Stimulated activated naive B cell treated with anti-CD40 and anti-IgM and Interleukin-4, amounts not matched to agents 10 μg/mL and 1 μg/mL and 100 μg/mL, for 72 hours (primary cell): ENCODE data around the gene ITIH5.
"Not testable (repeated sequence)": the region's sequence is repeated elsewhere in the genome, so short reads cannot be mapped to it uniquely, and the experiment has no call there.

ENCODE experiments used
- ATAC-seq, 2 donors: fragments of 150-1000 bp; cut with Tn5 transposase; replicated peaks; 2 replicates each; pipeline ENCODE4 v1.10.0; 2021; ENCODE audit warnings: moderate library complexity in 1 of 2
- DNase-seq: peaks from one replicate; pipeline ENCODE4 v3.0.0; 2021
- H3K27ac Mint-ChIP-seq: one replicate; pipeline ENCODE4 v1.8.0; 2022; ENCODE audit warnings: mild to moderate bottlenecking, mixed read lengths
- H3K27me3 Mint-ChIP-seq, 2 donors: one replicate each; pipeline ENCODE4 v1.8.0; 2022; ENCODE audit warnings: mixed read lengths in 2 of 2
- H3K36me3 Mint-ChIP-seq, 2 donors: one replicate each; pipeline ENCODE4 v1.8.0; 2022; ENCODE audit warnings: mixed read lengths in 2 of 2, mild to moderate bottlenecking in 1 of 2
- H3K4me1 Mint-ChIP-seq, 2 donors: one replicate each; pipeline ENCODE4 v1.8.0; 2022; ENCODE audit warnings: mixed read lengths in 2 of 2, mild to moderate bottlenecking in 1 of 2
- H3K4me3 Mint-ChIP-seq, 2 donors: one replicate each; pipeline ENCODE4 v1.8.0; 2022; ENCODE audit warnings: mild to moderate bottlenecking in 2 of 2, mixed read lengths in 2 of 2, moderate library complexity in 1 of 2
- H3K9me3 Mint-ChIP-seq, 2 donors: one replicate each; pipeline ENCODE4 v1.8.0; 2022; ENCODE audit warnings: mixed read lengths in 2 of 2, mild to moderate bottlenecking in 1 of 2

Gene ITIH5

DNA sequence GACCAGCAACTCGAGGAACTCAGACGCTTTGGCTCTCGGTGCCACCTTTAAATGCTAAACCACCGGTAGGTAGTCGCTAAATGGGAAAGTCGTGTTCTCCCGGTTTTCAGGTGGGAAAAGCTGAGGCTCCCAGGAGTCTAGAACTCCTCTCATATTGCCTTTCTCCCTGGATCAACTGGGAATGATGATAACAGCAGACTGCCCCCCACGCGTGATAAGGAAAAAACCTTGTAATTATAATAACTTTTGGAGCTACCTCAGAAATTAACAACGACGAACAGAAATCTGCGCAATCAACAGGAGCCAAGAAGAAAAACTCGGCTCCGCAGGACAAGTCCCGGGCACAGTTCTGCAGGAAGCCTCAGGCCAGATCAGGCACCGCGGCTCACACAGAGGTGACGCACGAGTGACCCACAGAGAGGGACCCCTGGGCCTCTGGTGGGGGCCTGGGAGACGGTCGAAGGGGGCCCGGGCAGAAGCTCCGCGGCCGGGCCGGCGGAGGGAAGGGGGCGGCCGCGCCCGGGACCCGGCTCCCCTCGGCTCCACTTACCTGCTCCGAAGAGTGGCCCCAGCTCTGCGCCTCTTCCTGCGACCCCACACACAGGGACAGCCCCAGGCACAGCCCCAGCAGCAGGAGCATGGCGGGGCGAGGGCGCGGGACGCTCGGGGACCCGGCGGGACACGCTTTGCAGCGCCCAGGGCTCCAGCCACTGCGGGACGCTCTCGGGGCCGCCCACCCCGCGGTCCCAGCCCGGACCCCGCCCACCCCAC lies at the start of gene ITIH5:
ITIH5 (minus strand) TSS at position 714 of the 771 bp plus-strand sequence; CDS start at position 640, 74 bp downstream.
- no peaks in the 10 kb centered on the region for H3K9me3 Mint-ChIP-seq
- H3K27ac Mint-ChIP-seq: no peak within 1 kb of the TSS
- peak within 1 kb of the TSS; percentile 77 to 79 for H3K4me3 Mint-ChIP-seq
- no peaks in the 10 kb centered on the region for H3K36me3 Mint-ChIP-seq
- peak; percentile 36 to 43 for ATAC-seq
- peaks cover 50 to 71% of the 10 kb centered on the region in 2 donors for H3K27me3 Mint-ChIP-seq
- no peak for DNase-seq
- H3K4me1 Mint-ChIP-seq: peaks cover 6 to 15% of the 10 kb centered on the region in 2 donors

DNA sequence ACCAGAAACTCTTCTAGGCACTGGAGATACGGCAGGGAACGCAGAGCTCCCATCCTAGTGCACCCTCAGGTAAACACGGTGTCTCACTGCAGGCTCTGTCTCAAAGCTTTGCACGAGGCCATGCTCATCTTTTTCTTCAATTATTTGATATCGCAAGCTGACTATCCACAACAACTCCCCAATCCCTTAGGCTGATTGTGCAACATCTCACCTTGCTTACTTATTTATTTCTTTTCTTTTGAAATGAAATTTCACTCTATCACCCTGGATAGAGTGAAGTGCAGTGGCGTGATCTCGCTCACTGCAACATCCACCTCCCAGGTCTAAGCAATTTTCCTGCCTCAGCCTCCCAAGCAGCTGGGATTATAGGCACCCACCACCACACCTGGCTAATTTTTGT lies 48.7 kb upstream of the ITIH5 start:
- ATAC-seq (no peak), DNase-seq (no peak)
- H3K36me3 Mint-ChIP-seq: no peaks in the 10 kb centered on the region
- no peak overlapping the region for H3K4me3 Mint-ChIP-seq
- H3K4me1 Mint-ChIP-seq: no peaks in the 10 kb centered on the region
- H3K27ac Mint-ChIP-seq: no peak overlapping the region
- H3K27me3 Mint-ChIP-seq: peaks cover 24 to 28% of the 10 kb centered on the region in 2 donors
- H3K9me3 Mint-ChIP-seq: peaks cover 0 to 3% of the 10 kb centered on the region in 2 donors

DNA sequence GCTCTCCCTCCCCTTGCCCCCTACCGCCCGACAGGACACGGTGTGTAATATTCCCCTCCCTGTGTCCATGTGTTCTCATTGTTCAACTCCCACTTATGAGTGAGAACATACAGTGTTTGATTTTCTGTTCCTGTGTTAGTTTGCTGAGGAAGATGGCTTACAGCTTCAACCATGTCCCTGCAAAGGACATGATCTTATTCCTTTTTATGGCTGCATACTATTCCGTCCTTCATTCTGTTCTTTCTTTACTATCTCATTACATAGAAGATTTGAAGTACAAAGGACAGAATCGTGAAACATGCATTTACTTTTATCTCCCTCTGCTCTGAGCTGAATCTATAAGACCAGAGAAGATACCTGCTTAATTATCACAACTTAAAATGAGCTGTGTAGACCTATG lies 44.3 kb upstream of the ITIH5 start:
- not testable (repeated sequence) for H3K36me3 Mint-ChIP-seq, H3K4me1 Mint-ChIP-seq, ATAC-seq, H3K9me3 Mint-ChIP-seq, H3K27ac Mint-ChIP-seq, DNase-seq, H3K4me3 Mint-ChIP-seq
- H3K27me3 Mint-ChIP-seq: peaks cover 16% of the 10 kb centered on the region in 2 donors

DNA sequence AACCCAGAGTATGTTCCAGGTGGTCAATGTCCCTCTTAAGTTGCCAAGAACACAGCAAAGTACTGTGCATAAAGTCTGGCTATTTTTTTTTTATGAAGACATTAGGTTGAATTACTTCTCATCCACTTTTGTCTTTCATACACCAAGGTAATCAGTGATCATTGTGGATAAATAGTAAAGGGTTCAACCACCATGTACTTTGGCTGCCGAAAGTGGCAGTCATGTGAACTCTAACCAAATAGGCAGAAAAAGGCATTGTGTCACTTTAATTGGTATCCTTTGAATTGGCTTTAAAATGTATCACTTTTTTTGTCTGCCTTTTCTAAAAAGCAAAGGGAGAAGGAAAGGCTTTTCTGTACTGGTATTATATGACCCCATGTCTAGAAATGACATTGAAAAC lies 43.7 kb upstream of the ITIH5 start:
- H3K27ac Mint-ChIP-seq: no peak overlapping the region
- H3K4me3 Mint-ChIP-seq: no peak overlapping the region
- peaks cover 0 to 3% of the 10 kb centered on the region in 2 donors for H3K9me3 Mint-ChIP-seq
- ATAC-seq (no peak), DNase-seq (no peak)
- H3K36me3 Mint-ChIP-seq: no peaks in the 10 kb centered on the region
- H3K27me3 Mint-ChIP-seq: peaks cover 18 to 19% of the 10 kb centered on the region in 2 donors
- H3K4me1 Mint-ChIP-seq: no peaks in the 10 kb centered on the region

DNA sequence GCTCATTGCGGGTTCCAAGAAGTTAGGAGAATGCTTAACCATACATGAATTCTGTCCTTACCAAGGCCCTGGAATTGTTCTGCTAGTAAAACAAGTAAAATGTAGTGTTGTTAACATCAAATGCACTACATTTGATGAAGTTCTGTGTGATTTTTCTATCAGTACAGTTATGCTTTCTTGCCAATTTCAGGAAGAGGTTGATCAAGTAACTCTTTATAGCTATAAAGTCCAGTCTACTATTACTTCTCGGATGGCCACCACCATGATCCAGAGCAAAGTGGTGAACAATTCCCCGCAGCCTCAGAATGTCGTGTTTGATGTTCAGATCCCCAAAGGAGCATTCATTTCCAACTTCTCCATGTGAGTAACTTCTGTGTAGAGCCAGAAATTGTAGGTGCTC lies 42.1 kb upstream of the ITIH5 start:
- no peaks in the 10 kb centered on the region for H3K4me1 Mint-ChIP-seq
- ATAC-seq (no peak), DNase-seq (no peak)
- H3K27ac Mint-ChIP-seq: no peak overlapping the region
- no peak overlapping the region for H3K4me3 Mint-ChIP-seq
- H3K27me3 Mint-ChIP-seq: peaks cover 12 to 13% of the 10 kb centered on the region in 2 donors
- H3K36me3 Mint-ChIP-seq: no peaks in the 10 kb centered on the region
- peaks cover 0 to 3% of the 10 kb centered on the region in 2 donors for H3K9me3 Mint-ChIP-seq

DNA sequence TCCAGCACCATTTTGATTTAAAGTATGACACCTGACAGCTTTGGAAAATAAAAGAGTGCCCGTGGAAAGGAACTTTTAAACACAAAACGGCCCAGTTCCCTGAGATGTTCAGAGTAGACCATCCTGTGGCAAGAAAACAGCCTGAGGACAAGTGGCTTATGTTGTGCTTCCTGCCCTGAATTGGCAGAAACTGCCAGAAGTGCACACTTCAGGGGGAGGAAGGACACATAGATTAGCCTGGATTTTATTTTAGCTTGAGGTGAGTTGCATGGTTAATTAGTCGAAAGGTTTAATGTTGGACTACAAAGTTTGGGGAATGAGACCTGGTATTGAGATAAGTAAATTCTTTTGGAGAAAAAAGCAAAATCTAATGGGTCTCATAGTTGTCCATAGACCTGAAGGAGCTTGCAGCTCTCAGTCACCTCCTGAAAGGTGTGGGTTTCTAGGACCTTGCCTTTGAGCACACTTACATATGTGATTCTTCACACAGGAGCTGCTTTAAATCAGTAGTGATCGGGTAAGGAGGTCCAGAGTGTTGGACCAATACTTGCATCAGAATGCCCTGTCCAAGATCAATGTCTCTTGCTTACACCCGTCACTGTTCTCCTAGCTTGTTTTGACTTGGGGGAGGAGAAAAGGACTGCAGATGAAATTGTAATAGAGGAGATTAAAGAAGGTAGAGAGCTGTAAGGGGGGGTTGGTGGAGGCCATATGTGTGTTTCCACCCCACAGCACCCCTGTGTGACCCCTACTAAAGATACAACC lies 41.3 kb upstream of the ITIH5 start:
- no peak overlapping the region for H3K27ac Mint-ChIP-seq
- H3K4me3 Mint-ChIP-seq: no peak overlapping the region
- H3K4me1 Mint-ChIP-seq: no peaks in the 10 kb centered on the region
- H3K36me3 Mint-ChIP-seq: no peaks in the 10 kb centered on the region
- peaks cover 19 to 20% of the 10 kb centered on the region in 2 donors for H3K27me3 Mint-ChIP-seq
- peaks cover 0 to 3% of the 10 kb centered on the region in 2 donors for H3K9me3 Mint-ChIP-seq
- DNase-seq (no peak), ATAC-seq (no peak)

DNA sequence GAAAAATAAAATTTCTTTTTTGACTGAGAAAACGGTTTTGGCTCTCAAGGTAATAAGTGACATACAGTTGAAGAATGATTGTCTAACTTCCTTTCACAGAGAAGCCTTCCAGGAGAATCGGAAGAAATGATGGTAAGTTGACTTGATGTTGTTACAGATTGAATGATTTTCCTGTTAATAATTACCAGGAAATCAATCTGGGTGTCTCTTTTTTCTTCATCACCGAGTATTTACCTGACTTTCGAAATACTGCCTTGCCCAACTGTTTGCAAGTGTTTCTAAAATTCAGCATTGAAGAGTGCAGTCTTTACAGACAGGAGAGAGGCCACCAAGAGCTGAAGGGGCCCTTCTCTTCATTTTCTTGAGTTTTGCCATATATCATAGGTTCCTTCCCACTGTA lies 40.3 kb upstream of the ITIH5 start:
- no peak for ATAC-seq
- Mint-ChIP-seq H3K27me3 (peaks cover 27 to 29% of the 10 kb centered on the region in 2 donors), H3K4me3 (no peak overlapping the region), H3K4me1 (no peaks in the 10 kb centered on the region), H3K36me3 (no peaks in the 10 kb centered on the region), H3K9me3 (peaks cover 0 to 3% of the 10 kb centered on the region in 2 donors), H3K27ac (no peak overlapping the region)
- no peak for DNase-seq

DNA sequence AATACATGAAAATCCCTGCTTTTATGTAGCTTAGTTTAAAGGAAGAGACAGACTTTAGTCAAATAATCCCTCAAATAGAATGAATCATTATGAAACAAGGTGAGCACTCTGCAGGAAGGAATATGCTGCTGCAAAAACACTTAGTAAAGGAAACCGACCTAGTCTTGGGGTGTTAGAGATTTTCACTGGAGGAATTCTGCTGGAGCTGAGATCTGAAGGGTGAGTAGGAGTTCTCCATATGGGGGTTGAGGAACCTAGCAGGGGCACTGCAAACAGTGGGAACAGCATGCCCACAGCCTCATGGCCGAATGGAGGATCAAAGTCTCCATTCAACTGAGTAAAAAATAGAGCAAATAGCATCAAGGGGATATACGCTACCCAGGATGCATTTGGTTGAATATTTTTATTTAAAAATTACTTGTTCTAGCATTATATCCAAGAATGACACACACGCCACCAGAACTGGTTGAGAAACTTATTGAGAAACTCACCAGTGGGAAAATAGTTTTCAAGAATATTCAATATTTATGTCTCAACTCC lies 39.8 kb upstream of the ITIH5 start:
- no peak overlapping the region for H3K4me3 Mint-ChIP-seq
- peaks cover 29 to 31% of the 10 kb centered on the region in 2 donors for H3K27me3 Mint-ChIP-seq
- DNase-seq (no peak), ATAC-seq (no peak)
- H3K9me3 Mint-ChIP-seq: peaks cover 0 to 3% of the 10 kb centered on the region in 2 donors
- H3K27ac Mint-ChIP-seq: no peak overlapping the region
- no peaks in the 10 kb centered on the region for H3K36me3 Mint-ChIP-seq
- no peaks in the 10 kb centered on the region for H3K4me1 Mint-ChIP-seq

DNA sequence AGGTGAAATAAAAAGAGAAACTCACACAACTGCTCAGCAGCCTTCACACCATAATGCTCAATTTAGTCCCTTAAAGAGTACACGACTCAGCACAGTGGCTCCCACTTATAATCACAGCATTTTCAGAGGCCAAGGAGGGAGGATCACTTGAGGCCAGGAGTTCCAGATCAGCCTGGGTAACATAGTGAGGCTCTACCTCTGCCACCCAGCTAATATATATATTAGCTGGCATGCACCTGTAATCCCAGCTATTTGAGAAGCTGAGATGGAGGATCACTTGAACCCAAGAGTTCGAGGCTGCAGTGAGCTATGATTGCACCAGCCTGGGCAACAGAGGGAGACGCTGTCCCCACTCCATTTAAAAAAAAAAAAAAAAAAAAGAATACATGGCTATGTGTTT lies 38.6 kb upstream of the ITIH5 start:
- Mint-ChIP-seq H3K4me1 (no peaks in the 10 kb centered on the region), H3K36me3 (no peaks in the 10 kb centered on the region), H3K4me3 (no peak overlapping the region), H3K27ac (no peak overlapping the region), H3K9me3 (no peaks in the 10 kb centered on the region), H3K27me3 (peaks cover 29 to 32% of the 10 kb centered on the region in 2 donors)
- no peak for DNase-seq
- no peak for ATAC-seq

DNA sequence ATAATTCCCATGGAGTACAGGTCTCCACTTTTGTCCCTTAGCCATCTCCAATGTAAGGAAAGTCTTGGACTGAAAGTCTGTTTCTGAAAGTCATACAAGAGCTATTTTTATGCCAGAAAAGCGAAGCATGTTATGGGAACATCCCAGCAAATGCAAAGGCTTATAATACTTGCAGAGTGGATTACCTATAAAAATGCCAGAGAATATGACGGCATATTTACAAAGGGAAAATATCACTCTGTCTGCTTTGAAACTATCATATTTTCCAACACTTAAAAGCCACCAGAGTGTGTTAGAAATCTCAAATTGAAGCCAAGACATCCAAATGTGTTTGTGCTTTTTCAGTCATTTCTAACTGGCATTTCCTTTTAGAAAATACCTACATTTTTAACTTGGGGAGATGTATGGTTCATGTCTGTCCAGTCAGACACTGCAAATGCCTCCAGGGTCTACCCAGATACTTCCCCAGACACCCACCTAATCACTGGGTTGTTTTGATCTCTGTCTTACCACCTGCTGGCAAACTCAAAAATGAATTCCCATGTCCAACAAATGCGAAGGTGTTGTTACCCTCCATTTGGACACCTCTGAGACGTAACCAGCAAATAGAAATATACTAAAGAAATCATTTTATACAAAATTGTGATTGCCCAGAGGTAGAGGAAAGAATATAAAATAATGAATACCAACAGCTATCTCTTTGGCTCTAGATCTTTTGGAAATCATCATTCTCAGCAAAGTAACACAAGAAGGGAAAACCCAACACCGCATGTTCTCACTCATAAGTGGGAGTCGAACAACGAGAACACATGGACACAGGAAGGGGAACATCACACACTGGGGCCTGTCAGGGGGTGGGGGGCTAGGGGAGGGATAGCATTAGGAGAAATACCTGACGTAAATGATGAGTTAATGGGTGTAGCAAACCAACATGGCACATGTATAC lies 37.6 kb upstream of the ITIH5 start:
- ATAC-seq: no peak
- peaks cover 32 to 37% of the 10 kb centered on the region in 2 donors for H3K27me3 Mint-ChIP-seq
- H3K4me3 Mint-ChIP-seq: no peak overlapping the region
- no peak overlapping the region for H3K27ac Mint-ChIP-seq
- H3K4me1 Mint-ChIP-seq: no peaks in the 10 kb centered on the region
- H3K36me3 Mint-ChIP-seq: no peaks in the 10 kb centered on the region
- DNase-seq: no peak
- H3K9me3 Mint-ChIP-seq: no peaks in the 10 kb centered on the region

DNA sequence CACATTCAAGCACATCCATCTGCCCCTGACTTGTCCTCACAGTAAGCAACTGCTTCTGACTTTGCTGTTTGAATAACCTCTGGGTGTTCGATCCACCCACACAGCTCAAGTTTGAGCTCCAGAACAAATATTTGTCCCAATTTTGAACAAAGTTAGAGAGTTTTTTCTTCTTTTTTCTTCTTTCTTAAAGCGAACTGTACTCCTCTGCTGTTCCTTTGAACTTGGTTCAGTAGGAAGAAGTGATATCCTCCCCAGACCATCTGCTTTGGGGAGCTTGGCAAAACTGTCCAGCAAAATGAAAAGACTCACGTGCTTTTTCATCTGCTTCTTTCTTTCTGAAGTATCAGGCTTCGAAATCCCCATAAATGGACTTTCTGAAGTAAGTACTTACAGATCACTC lies 36.4 kb upstream of the ITIH5 start, which contains the start of gene ITIH2:
ITIH2 (plus strand) TSS at position 177 of the 400 bp plus-strand sequence; CDS start at position 296, 119 bp downstream.
- no peaks in the 10 kb centered on the region for H3K4me1 Mint-ChIP-seq
- ATAC-seq: no peak
- H3K27me3 Mint-ChIP-seq: peaks cover 37 to 46% of the 10 kb centered on the region in 2 donors
- H3K9me3 Mint-ChIP-seq: no peaks in the 10 kb centered on the region
- DNase-seq: no peak
- no peak within 1 kb of the TSS for H3K27ac Mint-ChIP-seq
- no peaks in the 10 kb centered on the region for H3K36me3 Mint-ChIP-seq
- H3K4me3 Mint-ChIP-seq: no peak within 1 kb of the TSS

DNA sequence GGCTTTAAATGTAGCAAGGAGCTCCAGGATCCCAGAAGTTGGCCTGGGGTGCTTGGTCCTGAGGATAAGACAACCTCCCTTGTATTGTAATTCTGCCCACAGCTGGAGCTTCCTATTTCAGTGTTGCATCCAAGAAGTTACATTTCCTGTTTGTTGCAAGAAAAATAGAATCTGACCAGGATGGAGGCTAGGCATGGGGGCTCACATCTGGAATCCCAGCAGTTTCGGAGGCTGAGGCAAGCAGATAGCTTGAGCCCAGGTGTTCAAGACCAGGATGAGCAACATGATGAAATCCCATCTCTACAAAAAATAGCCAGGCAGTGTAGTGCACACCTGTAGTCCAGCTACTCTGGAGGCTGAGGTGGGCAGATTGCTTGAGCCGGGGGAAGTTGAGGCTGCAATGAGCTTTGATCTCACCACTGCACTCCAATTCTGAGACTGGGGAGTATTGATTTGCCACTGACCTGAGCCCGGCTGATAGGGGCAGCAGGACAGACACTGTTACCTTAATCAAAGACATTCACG lies 35.6 kb upstream of the ITIH5 start:
- Mint-ChIP-seq H3K27ac (no peak overlapping the region), H3K27me3 (peaks cover 37 to 50% of the 10 kb centered on the region in 2 donors), H3K4me3 (no peak overlapping the region), H3K36me3 (no peaks in the 10 kb centered on the region), H3K4me1 (no peaks in the 10 kb centered on the region), H3K9me3 (no peaks in the 10 kb centered on the region)
- ATAC-seq (no peak), DNase-seq (no peak)

DNA sequence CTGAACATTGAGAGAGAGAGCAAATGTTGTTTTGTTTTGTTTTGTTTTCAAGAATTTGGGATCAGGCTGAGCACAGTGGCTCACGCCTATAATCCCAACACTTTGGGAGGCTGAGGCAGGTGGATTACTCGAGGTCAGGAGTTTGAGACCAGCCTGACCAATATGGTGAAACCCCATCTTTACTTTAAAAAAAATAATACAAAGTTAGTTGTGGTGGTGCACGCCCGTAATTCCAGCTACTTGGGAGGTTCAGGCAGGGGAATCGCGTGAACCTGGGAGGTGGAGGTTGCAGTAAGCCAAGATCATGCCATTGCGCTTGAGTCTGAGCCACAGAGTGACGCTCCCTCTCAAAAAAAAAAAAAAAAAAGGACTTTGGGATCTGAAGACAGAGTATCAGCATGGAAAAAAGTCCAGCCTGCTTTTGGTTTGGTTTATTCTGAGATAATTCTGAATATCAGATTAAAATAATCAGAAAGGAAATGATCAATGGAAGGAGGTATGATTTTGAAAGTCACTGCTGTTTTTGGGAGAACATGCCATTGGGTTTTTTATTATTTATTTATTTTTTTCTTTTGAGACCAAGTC lies 34.5 kb upstream of the ITIH5 start:
- Mint-ChIP-seq H3K4me3 (no peak overlapping the region), H3K36me3 (no peaks in the 10 kb centered on the region), H3K4me1 (no peaks in the 10 kb centered on the region), H3K9me3 (no peaks in the 10 kb centered on the region), H3K27ac (no peak overlapping the region), H3K27me3 (peaks cover 39 to 46% of the 10 kb centered on the region in 2 donors)
- DNase-seq (no peak), ATAC-seq (no peak)
